ENCODE results near the gene SLC25A20. TPM values are rescaled to one million over a fixed set of nuclear protein-coding genes. Genes with fewer than 3 reads are reported as not detected.

SLC25A20 gene
- polyA plus RNA-seq, 1 experiment = 30.0 TPM

GRCh38 chr3:48820612-48821324 lies 77.9 kb downstream of the SLC25A20 start:
- ChIA-PET POLR2A (no interaction called here), CTCF (interaction anchor here (1.1 kb wide), 1 partner anchor 81 kb away, joined by 3 read pairs; no protein-coding TSS in a partner anchor)
- Histone ChIP-seq H3K4me3 (ENCODE audit: low read depth, low read length) (no peak overlapping the region), H3K9me3 (ENCODE audit: control insufficient read depth, insufficient read depth, low read length) (no peaks in the 10 kb centered on the region), H3K27me3 (ENCODE audit: control insufficient read depth, insufficient read depth, low read length) (no peaks in the 10 kb centered on the region), H3K27ac (ENCODE audit: low read depth, low read length) (no peak overlapping the region)
- TF ChIP-seq CTCF (IDR thresholded peaks at IDR 0.05; ENCODE audit: low read depth, low read length) = no peak
- peak; percentile 8 for DNase-seq (ENCODE audit: low read depth, low spot score)

GRCh38 chr3:48819234-48820221 lies 79.2 kb downstream of the SLC25A20 start:
- Histone ChIP-seq H3K27ac (ENCODE audit: low read depth, low read length) (no peak overlapping the region), H3K27me3 (ENCODE audit: control insufficient read depth, insufficient read depth, low read length) (no peaks in the 10 kb centered on the region), H3K4me3 (ENCODE audit: low read depth, low read length) (no peak overlapping the region), H3K9me3 (ENCODE audit: control insufficient read depth, insufficient read depth, low read length) (no peaks in the 10 kb centered on the region)
- ChIA-PET CTCF (no interaction called here), POLR2A (no interaction called here)
- no peak for DNase-seq (ENCODE audit: low read depth, low spot score)
- TF ChIP-seq CTCF (IDR thresholded peaks at IDR 0.05; ENCODE audit: low read depth, low read length) = no peak

- no peak for DNase-seq (ENCODE audit: low read depth, low spot score)
- ChIA-PET CTCF (interaction anchor here (2.6 kb wide), 1 partner anchor 72 kb away, joined by 6 read pairs; no protein-coding TSS in a partner anchor), POLR2A (interaction anchor here (0.6 kb wide), 1 partner anchor 29 kb away, joined by 8 read pairs; no protein-coding TSS in a partner anchor)
- no peak for TF ChIP-seq CTCF (IDR thresholded peaks at IDR 0.05; ENCODE audit: low read depth, low read length)
- Histone ChIP-seq H3K27ac (ENCODE audit: low read depth, low read length) (no peak overlapping the region), H3K4me3 (ENCODE audit: low read depth, low read length) (no peak overlapping the region), H3K27me3 (ENCODE audit: control insufficient read depth, insufficient read depth, low read length) (no peaks in the 10 kb centered on the region), H3K9me3 (ENCODE audit: control insufficient read depth, insufficient read depth, low read length) (no peaks in the 10 kb centered on the region)
Measured at GRCh38 chr3:48811524-48811923, 87.2 kb downstream of the SLC25A20 start.

Other genes with a start within 250 kb of the SLC25A20 start
- gene CELSR3, start 236.0 kb downstream of the SLC25A20 start, polyA plus RNA-seq (2011; rRNA removed) = 0.55 and 0.73 TPM in 2 replicates
- 25.4 and 36.3 TPM in 2 replicates for gene NCKIPSD, start 213.0 kb downstream of the SLC25A20 start, polyA plus RNA-seq (2011; rRNA removed)
- gene IP6K2, start 181.7 kb downstream of the SLC25A20 start, polyA plus RNA-seq (2011; rRNA removed) = 110 and 115 TPM in 2 replicates
- 19.6 and 20.7 TPM in 2 replicates for gene PRKAR2A, start 51.0 kb downstream of the SLC25A20 start, polyA plus RNA-seq (2011; rRNA removed)
- gene ARIH2, start 20.0 kb upstream of the SLC25A20 start, polyA plus RNA-seq (2011; rRNA removed) = 77.2 and 77.5 TPM in 2 replicates
- gene P4HTM, start 91.4 kb upstream of the SLC25A20 start, polyA plus RNA-seq (2011; rRNA removed) = 18.2 and 22.5 TPM in 2 replicates
- gene WDR6, start 108.5 kb upstream of the SLC25A20 start, polyA plus RNA-seq (2011; rRNA removed) = 101 and 117 TPM in 2 replicates
- gene DALRD3, start 119.7 kb upstream of the SLC25A20 start, polyA plus RNA-seq (2011; rRNA removed) = 42.4 and 55.6 TPM in 2 replicates
- 47.0 and 69.2 TPM in 2 replicates for gene NDUFAF3, start 123.2 kb upstream of the SLC25A20 start, polyA plus RNA-seq (2011; rRNA removed)
- gene IMPDH2, start 130.5 kb upstream of the SLC25A20 start, polyA plus RNA-seq (2011; rRNA removed) = 268 and 284 TPM in 2 replicates
- 68.6 and 69.7 TPM in 2 replicates for gene QRICH1, start 195.2 kb upstream of the SLC25A20 start, polyA plus RNA-seq (2011; rRNA removed)
- gene QARS1, start 205.9 kb upstream of the SLC25A20 start, polyA plus RNA-seq (2011; rRNA removed) = 209 and 305 TPM in 2 replicates
- gene USP19, start 221.9 kb upstream of the SLC25A20 start, polyA plus RNA-seq (2011; rRNA removed) = 33.3 and 37.7 TPM in 2 replicates
- 470 and 674 TPM in 2 replicates for gene LAMB2, start 234.2 kb upstream of the SLC25A20 start, polyA plus RNA-seq (2011; rRNA removed)

Measured in AG04450 (cell line).